GM18511 (cell line): Measurements from ENCODE around the gene PTDSS2.
A peak's percentile ranks its signal among the peaks of the same experiment; 100 is the strongest.

Source experiments
- ATAC-seq: cut with Tn5 transposase; IDR thresholded peaks from one replicate; pipeline ENCODE4 v1.9.1; 2021; ENCODE audit warnings: mild to moderate bottlenecking, moderate library complexity; ENCODE audit not compliant: unreplicated experiment

Gene PTDSS2

GRCh38 chr11:521177-521688, 71.2 kb downstream of the PTDSS2 start:
- ATAC-seq = no peak

GRCh38 chr11:526192-526591, 76.1 kb downstream of the PTDSS2 start:
- ATAC-seq = no peak

- ATAC-seq = no peak
Measured at GRCh38 chr11:528166-528814, 78.2 kb downstream of the PTDSS2 start.

- ATAC-seq = no peak
Measured at GRCh38 chr11:528815-529727, 79.0 kb downstream of the PTDSS2 start.

GRCh38 chr11:529728-530411, 79.8 kb downstream of the PTDSS2 start:
- ATAC-seq = no peak

- ATAC-seq = no peak
Measured at GRCh38 chr11:530960-531831, 81.1 kb downstream of the PTDSS2 start.

- ATAC-seq = no peak
Measured at GRCh38 chr11:531919-532526, 81.9 kb downstream of the PTDSS2 start.

GRCh38 chr11:532527-532985, 82.5 kb downstream of the PTDSS2 start:
- no peak for ATAC-seq

- ATAC-seq = no peak
Measured at GRCh38 chr11:532986-533585, 83.0 kb downstream of the PTDSS2 start.

GRCh38 chr11:533586-534395, 83.7 kb downstream of the PTDSS2 start:
- no peak for ATAC-seq

GRCh38 chr11:534396-535209, 84.5 kb downstream of the PTDSS2 start:
- ATAC-seq = no peak

GRCh38 chr11:535210-535518, 85.1 kb downstream of the PTDSS2 start:
- ATAC-seq = peak; percentile 18

- ATAC-seq = peak; percentile 74
Measured at GRCh38 chr11:535519-536454, 85.7 kb downstream of the PTDSS2 start, which contains the start of gene HRAS. Gene HRAS, minus strand, starts transcription at chr11:535576.

- ATAC-seq = peak; percentile 59
Measured at GRCh38 chr11:536841-537621, 87.0 kb downstream of the PTDSS2 start, which contains the start of gene LRRC56. Gene LRRC56, plus strand, starts transcription at chr11:537527. Its CDS starts 3,158 bp downstream, at chr11:540685.

- ATAC-seq = no peak
Measured at GRCh38 chr11:537622-538430, 87.7 kb downstream of the PTDSS2 start.
